HG03457 (cell line): ENCODE results near the gene HECTD2.
"Not testable (repeated sequence)": the region's sequence is repeated elsewhere in the genome, so short reads cannot be mapped to it uniquely, and the experiment has no call there.

Source experiments
- ATAC-seq: cut with Tn5 transposase; IDR thresholded peaks from one replicate; pipeline ENCODE4 v1.9.1; 2021; ENCODE audit warnings: moderate number of reproducible peaks; ENCODE audit not compliant: unreplicated experiment

HECTD2 gene

DNA sequence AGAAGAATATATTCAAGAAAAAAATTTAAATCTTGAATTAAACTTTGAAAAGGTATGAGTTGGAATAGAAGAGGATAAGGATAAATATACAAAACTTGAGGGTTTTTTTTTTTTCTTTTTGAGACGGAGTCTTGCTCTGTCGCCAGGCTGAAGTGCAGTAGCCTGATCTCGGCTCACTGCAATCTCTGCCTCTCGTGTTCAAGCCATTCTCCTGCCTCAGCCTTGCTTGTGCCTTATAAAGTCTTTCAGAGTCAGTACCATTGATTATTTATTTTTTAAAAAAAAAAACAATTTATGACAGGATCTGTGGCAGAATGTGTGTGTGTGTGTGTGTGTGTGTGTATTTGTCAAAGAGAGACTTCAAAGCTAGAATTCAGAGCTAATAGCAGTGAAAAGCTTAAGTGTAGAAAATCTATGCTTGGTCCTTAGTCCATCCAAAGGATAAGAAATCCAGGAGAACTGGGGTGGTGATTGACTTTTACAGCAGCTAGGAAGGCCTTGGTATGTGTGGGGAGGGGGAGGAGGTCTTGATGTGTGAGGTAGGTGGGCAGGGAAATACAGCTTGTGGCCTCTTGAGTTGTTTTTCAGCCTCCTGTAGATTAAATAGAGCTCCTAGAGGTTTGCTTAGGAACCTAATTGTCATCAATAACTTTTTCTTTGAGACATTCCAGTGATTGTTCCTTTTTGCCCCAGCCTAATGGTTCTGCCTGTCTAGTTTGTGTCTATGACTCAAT lies 2.4 kb downstream of the HECTD2 start:
- no peak for ATAC-seq

DNA sequence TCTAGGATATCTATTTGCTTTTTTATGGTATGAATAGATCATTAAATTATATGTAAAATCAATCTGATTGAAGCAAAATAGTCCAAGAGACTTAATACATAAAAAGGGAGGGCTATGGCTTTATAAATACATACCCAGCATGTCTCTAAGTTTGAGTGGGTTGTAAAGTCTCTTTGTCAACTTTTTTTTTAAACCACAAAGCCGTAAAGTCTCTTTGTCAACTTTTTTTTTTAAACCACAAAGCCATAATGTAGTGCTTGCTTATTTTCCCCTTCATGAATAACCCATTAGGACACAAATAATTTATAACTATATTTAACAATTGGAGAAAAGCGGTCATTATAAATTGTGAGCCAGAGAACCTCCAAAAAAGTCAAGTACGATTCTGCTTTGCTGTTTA lies 5.7 kb downstream of the HECTD2 start:
- no peak for ATAC-seq

DNA sequence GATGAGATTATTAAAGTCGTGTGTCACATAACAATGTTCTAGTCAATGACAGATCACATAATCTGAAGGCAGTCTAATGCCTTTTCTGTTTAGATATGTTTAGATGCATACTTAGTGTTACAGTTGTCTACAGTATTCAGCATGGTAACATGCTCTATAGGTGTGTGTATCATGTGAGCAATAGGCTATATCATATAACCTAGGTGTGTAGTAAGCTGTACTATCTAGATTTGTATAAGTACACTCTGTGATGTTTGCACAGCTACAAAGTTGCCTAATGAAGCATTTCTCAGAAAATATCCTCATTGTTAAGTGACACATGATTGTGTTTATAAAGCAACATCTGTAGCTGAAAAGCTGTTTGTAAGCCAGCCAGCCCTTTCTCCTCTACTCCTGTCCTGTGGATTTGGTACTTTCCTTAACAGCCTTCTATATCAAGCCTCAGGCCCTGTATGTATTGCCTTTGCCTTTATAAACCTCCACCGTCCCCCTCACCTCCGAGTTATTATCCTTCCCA lies 6.3 kb downstream of the HECTD2 start:
- no peak for ATAC-seq

DNA sequence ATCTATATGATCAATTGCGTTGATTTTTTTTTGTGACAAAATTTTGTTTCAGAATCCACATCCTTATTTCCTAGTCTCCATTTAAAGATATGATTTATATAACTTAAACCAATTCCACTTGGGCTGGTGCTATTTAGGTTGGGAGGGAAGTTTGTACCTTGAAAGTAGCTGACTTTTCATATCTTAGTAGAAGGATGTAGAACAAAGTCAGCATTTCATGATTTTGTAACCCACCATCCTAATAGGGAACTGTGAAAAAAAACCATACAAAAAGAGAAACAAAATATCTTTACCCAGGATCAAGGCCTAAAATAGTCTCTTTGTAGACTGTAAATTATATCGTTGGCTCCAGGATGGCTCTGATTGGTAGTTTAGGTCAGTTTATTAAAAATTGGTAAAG lies 8.3 kb downstream of the HECTD2 start:
- no peak for ATAC-seq

DNA sequence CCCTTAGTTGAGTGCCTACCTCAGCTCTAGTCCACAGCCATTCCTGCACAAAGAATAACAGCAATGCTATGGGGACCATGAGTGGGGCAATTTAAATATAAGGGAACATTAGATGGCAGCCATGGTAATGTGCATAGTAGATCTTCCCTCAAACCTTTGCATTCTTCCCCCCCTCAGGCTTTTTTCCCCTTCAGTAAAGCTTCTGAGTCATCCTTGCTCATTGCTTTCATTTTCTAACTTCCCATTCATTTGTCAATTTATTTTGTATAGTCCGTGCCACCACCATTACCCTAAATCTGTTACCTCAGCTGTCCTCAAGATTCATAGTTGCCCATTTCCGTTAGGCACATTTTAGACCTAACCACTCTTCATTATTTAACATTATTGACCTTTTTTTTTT lies 10.7 kb downstream of the HECTD2 start:
- ATAC-seq = no peak

DNA sequence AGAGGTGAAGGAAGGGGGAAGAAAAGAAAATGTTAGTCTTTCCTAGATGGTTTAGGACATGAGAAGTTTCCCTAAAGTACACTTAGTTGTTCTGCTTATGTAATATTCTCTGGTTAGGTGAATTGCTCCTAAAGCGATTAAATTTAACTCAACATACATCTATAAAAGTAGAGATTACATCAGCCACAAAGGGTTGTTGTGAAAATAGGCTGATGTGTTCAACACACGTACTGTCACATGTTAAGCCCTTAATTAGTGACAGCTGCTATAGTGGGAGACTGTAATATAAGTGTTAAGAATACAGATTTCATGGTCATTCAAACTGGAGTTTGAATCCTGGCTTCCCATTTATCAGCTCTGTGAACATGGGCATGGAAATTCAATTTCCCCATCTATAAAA lies 12.8 kb downstream of the HECTD2 start:
- no peak for ATAC-seq

DNA sequence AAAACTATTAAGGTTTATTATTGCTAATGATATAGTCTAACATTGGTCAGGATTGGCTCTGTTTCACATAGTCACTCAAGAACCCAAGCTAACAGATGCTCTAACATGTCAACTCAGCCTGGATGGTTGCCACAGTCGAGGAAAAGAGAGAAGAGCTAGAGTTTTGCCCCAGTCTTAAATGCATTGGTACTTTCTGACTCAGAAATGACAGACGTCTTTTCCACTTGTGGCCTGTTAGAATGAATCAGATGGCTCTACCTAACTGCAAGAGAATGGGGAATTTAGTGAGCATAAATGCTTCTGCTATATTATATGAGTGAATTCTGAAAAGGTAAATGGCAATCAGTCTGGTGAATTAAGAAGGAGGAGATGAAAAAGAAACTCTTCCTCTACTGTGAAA lies 13.9 kb downstream of the HECTD2 start:
- ATAC-seq = no peak

DNA sequence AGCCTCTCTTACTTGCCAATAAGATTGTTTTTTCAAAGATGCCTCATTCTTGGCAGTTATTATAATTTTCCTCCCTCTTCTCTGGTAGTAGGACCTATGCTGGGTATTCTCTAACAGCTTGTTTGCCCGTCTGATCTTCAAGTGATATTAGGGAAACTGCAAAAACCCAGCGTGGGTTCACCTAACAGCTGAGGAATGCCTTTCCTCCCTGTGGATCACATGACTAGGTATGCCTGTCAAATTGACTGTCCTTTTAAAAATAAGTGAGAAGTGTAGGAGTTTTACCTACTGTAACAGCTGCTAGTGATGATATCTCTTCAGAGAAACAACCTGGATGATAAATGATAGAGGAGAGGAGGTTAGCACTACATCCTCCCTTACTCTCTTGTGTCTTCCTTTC lies 22.0 kb downstream of the HECTD2 start:
- no peak for ATAC-seq

DNA sequence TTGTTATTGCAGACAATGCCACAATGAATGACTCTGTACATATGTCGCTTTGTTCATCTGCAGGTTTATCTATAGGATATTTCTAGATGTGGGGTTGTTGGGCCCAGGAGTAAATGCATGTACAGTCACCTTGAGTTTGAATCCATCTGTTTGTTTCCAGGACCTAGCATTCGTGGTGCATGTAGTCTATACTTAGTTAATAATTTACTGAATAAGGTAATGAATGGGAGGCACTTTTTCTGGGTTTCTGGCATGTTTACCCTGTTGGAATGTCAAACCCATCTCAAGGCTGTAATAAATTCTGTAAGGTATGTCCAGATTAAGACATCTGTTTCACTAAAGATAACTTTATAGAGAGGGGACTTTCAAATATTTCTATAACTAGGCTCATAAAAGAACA lies 23.5 kb downstream of the HECTD2 start:
- ATAC-seq = no peak

DNA sequence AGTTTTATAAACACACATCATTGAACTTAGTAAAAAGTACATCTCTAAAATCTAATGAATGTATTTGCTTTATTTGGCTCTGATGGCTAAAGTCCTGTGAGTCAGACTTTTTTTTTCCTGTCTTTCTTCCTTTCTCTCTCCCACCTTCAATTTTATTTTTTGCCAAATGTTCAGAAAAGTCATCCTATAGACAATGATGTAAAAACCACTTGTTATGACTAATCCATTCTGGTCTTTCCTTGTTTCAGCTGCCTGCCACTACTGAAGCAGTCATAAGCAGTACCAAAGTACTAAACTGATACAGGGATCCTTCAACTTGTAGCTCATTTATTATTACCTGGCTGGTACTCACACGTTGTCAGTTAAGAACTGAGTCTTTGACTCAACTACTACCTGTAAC lies 23.9 kb downstream of the HECTD2 start:
- ATAC-seq = no peak

DNA sequence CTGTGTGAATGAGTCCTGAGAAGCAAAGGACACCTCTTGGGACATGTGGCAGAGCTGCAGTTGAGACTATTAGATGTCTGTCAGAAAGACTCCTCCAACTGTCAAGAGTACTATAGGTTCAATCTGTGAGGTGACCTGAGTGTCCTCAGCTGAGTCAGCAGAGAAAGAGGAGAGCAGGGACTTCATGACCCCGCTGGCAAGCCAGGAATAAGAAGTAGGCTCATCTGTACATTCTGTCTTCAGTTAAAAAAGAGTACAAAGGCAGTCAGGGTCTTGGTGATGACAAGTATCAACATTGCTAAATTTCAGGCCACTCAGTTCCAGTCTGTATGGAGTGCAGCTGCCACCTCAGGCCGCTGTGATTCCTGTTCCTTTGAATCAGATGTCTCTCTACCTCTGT lies 25.1 kb downstream of the HECTD2 start:
- no peak for ATAC-seq

DNA sequence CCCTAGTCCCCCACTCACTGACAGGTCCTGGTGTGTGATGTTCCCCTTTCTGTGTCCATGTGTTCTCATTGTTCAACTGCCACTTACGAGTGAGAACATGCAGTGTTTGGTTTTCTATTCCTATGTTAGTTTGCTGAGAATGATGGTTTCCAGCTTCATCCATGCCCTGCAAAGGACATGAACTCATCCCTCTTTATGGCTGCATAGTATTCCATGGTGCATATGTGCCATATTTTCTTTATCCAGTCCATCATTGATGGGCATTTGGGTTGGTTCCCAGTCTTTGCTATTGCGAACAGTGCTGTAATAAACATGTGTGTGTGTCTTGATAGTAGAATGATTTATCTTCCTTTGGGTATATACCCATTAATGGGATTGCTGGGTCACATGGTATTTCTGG lies 28.1 kb downstream of the HECTD2 start:
- ATAC-seq = not testable (repeated sequence)

DNA sequence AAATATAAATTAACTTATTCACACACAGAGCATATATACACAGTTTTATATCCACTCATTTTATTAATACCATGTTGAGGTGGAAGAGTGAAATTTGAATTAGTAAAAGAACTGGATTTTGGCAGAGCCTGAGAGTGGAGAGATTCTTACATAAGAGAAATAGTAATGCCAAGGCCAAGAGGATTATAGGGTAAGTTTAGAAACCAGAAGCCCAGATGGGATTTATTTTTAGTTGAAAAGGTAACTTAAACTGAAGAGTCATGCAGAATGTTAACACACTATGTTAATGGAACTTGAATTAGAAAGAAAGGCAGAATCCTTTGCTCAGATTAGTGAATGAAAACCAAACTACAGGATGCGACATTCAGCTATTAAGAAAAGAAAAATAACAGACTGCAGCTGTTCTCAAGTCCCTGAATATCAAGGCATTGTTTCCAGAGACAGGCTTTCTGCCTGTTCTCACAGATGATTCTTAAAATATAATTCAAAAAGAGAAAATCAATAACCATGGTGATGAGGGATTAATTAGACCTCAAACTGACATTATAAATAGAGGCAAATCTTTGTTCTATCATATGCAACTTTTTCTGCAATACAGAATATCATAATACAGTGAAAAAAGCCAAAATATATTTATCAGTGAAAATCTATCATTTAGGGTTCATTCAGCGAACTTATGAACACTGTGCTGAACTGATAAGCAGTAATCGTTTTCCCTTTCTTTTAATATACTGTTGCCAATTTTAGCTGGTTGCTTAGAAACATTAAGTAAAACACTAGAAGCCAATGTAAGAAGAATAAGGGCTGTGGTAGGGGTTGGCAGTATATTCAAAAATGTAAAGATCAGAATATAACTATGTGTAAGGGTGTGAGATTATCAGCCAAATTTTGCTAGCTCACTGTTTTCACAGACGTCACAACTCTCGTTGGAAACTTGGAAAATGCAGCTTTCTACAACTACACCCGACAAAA lies 34.4 kb downstream of the HECTD2 start:
- ATAC-seq = no peak

DNA sequence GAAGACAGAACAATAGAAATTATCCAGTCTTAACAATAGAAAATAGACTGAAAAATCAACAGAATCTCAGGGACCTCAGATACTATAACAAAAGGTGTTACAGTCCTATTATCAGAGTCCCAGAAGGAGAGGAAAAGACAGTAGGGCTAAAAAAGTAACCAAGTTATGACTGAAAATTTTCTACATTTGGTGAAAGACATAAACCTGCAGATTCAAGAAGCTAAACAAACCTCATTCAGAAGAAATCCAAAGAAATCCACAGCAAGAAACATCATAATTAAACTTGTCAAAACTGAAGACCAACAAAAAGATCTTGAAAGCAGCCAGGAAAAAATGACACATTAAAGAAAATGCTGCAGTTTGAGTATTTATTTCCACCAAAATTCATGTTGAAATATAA lies 41.9 kb downstream of the HECTD2 start:
- no peak for ATAC-seq

DNA sequence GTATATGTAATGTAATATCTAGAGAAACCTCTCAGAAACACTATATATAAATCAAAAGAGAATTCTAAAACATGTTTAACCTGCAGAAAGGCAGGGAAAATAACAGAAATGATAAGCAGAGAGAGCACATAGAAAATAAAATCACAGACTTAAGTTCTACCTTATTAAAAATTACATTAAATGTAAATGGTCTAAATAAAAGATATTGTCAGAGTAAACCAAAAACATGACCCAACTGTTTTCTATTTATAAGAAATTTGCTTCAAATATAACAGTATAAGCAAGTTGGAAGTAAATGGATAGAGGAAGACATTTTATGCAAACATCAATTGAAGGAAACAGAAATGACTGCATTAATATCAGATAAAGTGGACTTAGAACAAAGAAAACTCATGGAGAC lies 43.4 kb downstream of the HECTD2 start:
- ATAC-seq = no peak

DNA sequence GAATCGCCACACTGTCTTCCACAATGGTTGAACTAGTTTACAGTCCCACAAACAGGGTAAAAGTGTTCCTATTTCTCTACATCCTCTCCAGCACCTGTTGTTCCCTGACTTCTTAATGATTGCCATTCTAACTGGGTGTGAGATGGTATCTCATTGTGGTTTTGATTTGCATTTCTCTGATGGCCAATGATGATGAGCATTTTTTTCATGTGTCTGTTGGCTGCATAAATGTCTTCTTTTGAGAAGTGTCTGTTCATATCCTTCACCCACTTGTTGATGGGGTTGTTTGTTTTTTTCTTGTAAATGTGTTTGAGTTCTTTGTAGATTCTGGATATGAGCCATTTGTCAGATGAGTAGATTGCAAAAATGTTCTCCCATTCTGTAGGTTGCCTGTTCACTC lies 45.0 kb downstream of the HECTD2 start:
- ATAC-seq = not testable (repeated sequence)

DNA sequence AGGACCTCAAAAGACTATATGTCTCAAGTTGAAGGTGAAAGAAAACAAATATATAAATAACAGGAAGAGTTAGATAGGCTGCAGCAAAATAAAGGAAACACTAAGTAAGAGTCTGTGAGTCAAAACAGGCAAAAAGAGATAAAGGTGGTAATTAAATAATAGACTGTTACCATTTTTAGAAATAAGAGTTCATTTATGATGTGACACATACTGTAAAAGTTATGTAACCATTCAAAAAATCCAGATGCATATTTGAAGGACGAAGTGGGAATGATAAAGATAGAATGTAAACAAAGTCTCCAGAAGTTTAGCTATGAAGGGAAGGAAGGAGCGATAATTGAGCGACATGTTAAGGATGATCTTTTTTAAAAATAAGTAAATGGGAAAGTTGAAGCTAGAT lies 50.5 kb downstream of the HECTD2 start:
- ATAC-seq = no peak

DNA sequence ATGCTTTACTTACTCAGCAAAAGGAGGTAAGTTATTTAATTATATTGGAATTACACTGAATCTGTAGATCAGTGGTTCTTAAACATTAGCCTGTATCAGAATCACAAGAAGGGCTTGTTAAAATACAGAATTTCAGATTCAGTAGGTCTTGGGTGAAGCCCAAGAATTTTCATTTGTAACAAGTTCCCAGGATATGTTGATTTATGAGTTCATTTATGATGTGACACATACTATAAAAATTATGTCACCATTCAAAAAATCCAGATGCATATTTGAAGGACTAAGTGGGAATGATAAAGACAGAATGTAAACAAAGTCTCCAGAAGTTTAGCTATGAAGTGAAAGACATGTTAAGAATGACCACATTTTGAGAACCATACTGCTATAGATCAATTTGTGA lies 52.3 kb downstream of the HECTD2 start:
- no peak for ATAC-seq

DNA sequence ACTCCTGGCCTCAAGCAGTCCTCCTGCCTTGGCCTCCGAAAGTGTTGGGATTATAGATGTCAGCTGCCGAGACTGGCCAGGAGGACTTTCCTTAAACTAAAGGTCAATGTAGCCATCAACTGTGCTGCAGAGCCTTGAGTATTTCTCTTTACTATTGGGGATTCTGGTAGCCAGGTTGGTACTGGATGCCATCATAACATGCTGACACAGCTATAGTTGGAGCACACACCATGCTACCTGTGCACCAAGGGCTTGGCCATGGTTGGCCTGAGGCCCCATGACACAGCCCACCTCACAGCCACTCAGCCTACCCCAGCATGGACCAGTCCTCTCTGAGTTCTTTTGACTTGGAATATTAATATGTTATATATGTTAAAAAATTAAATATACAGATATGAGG lies 54.4 kb downstream of the HECTD2 start:
- ATAC-seq = no peak

DNA sequence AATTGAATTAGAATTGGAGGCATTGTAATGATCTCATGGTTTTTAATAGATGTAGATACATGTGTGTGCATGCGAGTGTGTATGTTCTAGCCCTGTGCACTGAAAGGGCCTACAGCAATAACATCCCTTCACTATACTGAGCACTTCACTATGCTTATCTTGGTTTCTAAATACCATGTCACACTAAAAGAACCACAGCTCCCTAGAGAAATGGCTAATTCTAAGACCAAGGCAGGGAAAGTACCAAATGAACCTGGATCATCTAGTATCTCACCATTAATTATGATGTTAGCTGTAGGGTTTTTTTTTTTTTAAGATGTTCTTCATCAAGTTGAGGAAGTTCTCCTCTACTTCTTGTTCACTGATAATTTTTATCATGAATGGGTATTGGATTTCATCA lies 55.1 kb downstream of the HECTD2 start:
- ATAC-seq = no peak

DNA sequence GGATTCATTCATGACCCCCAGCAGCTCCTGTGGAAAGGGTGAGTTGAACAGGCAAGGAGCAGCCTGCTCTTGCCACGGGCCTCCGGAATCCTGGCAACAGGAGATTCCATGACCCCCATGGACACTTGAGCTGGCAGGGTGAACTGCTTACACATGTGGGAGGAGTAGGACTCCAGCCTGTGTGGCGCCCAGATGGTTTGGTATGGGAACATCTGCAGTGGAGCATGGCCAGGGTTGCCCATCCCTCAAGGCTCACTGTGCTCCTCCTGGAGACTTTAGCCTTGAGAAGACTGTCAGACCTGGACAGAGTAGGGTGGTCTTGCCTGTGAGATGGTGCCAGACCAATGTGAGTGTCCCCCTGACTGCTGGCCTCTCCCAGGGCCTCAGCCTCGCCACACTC lies 57.0 kb downstream of the HECTD2 start:
- ATAC-seq = no peak

DNA sequence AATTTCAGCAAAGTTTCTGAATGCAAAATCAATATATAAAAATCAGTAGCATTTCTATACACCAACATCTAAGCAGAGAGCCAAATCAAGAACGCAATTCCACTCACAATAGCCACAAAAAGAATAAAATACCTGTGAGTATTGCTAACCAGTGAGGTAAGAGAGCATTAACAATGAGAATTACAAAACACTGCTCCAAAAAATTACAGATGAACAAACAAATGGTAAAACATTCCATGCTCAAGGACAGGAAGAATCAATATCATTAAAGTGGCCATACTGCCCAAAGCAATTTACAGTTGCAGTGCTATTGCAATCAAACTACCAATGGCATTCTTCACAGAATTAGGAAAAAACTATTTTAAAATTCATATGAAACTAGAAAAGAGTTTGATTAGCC lies 61.5 kb downstream of the HECTD2 start:
- no peak for ATAC-seq
